HepG2 (cell line): ENCODE measurements around the gene SLC24A5. TPM values are rescaled to one million over a fixed set of nuclear protein-coding genes. Genes with fewer than 3 reads are reported as not detected.

Experiments used
- ATAC-seq: fragments of 200-7000 bp; cut with Tn5 transposase; 3 replicates; pipeline ENCODE4 v1.9.1; 2020; ENCODE audit warnings: mild to moderate bottlenecking, moderate library complexity
- BruUV-seq: library from RNA; stranded (reverse); fragments of 400-500 nt; replicated peaks from 2 replicates; lab custom pipeline; 2021; lab: Mats Ljungman, UMichigan
- CTCF ChIA-PET: fragments of 300-600 bp; formaldehyde crosslinking; extraction: SDS; loops from one replicate; lab custom pipeline; 2021; ENCODE audit warnings: low total read pairs, inconsistent platforms, low intra/inter-chr PET ratio; lab: Yijun Ruan, JAX
- POLR2A ChIA-PET: fragments of 350-600 bp; sonication (Branson Sonifier 250); formaldehyde crosslinking; loops from one replicate; lab custom pipeline; 2020; ENCODE audit warnings: antibody characterized with exemption, inconsistent platforms; lab: Yijun Ruan, JAX
- DNase-seq: peaks from one replicate; pipeline ENCODE4 v3.0.0-alpha.2; 2015; ENCODE audit warnings: low spot score
- FAIRE-seq: peaks from 3 replicates; lab custom pipeline; 2011; peaks lifted over from hg19 to GRCh38; lab: Jason Lieb, UNC
- H2AFZ ChIP-seq: one replicate; pipeline ENCODE4 v1.6.1; 2011; ENCODE audit warnings: low read length, inconsistent platforms
- H3K27ac ChIP-seq: fragments of 300-600 bp; 3 replicates; pipeline ENCODE4 v1.8.0; 2011; ENCODE audit warnings: mixed run types, mild to moderate bottlenecking, mixed read lengths, low read length, inconsistent platforms; ENCODE audit not compliant: insufficient read depth; ENCODE audit errors: extremely low read length
- H3K27me3 ChIP-seq, 2 experiments: fragments of 200-600 bp in 1 of 2; 2 replicates in 1 of 2; 3 replicates in 1 of 2; pipeline versions ENCODE4 v1.6.0 to v1.8.0; 2011; ENCODE audit warnings: low read length in 2 of 2, mild to moderate bottlenecking in 2 of 2, moderate library complexity in 2 of 2, inconsistent platforms in 1 of 2; ENCODE audit not compliant: insufficient read depth in 2 of 2, control insufficient read depth in 1 of 2
- H3K36me3 ChIP-seq, 2 experiments: fragments of 200-600 bp in 1 of 2; replicated peaks in 1 of 2; 2 replicates in 1 of 2; 3 replicates in 1 of 2; pipeline versions ENCODE4 v1.5.1 to v1.8.0; 2011; ENCODE audit warnings: low read length in 2 of 2, inconsistent platforms in 1 of 2; ENCODE audit not compliant: insufficient read depth in 2 of 2, control insufficient read depth in 1 of 2
- H3K4me1 ChIP-seq: 2 replicates; pipeline ENCODE4 v1.5.1; 2012; ENCODE audit warnings: low read length, inconsistent platforms; ENCODE audit not compliant: insufficient read depth
- H3K4me2 ChIP-seq: 2 replicates; pipeline ENCODE4 v1.6.0; 2011; ENCODE audit warnings: low read depth, low read length, inconsistent platforms
- H3K4me3 ChIP-seq, 3 experiments: fragments of 200-600 bp in 1 of 3; sonication (generic), shearing (Covaris generic) in 1 of 3; replicated peaks in 1 of 3; 2 replicates each; pipeline ENCODE4 v1.5.1; 2011 to 2016; ENCODE audit warnings: low read length in 3 of 3, inconsistent platforms in 2 of 3, low read depth in 2 of 3, mild to moderate bottlenecking in 2 of 3, control low read depth in 1 of 3, mixed read lengths in 1 of 3; ENCODE audit not compliant: insufficient read depth in 1 of 3
- H3K79me2 ChIP-seq: one replicate; pipeline ENCODE4 v1.6.1; 2011; ENCODE audit warnings: low read length, inconsistent platforms; ENCODE audit not compliant: insufficient read depth
- H3K9ac ChIP-seq: 2 replicates; pipeline ENCODE4 v1.6.0; 2011; ENCODE audit warnings: mild to moderate bottlenecking, low read depth, low read length, inconsistent platforms; ENCODE audit not compliant: insufficient read depth
- H3K9me3 ChIP-seq: 2 replicates; pipeline ENCODE4 v1.5.1; 2012; ENCODE audit warnings: mild to moderate bottlenecking, low read length
- H4K20me1 ChIP-seq: 2 replicates; pipeline ENCODE4 v1.6.0; 2011; ENCODE audit warnings: inconsistent platforms, mild to moderate bottlenecking, low read length, moderate library complexity; ENCODE audit not compliant: insufficient read depth
- AGO2 ChIP-seq: fragments of 200-400 bp; formaldehyde crosslinking; optimal IDR thresholded peaks from 2 replicates; pipeline ENCODE3; 2017; ENCODE audit warnings: mild to moderate bottlenecking, low read depth, low read length, moderate library complexity
- BCL3 ChIP-seq: sonication (generic); formaldehyde crosslinking; IDR thresholded peaks from 2 replicates; pipeline ENCODE4 v1.5.1; 2020; ENCODE audit warnings: mild to moderate bottlenecking, missing genetic modification reagents, moderate library complexity
- EEA1 ChIP-seq: sonication (generic); formaldehyde crosslinking; IDR thresholded peaks from 2 replicates; pipeline ENCODE4 v1.5.1; 2020; ENCODE audit warnings: mild to moderate bottlenecking, missing genetic modification reagents, borderline replicate concordance
- FOXO1 ChIP-seq: sonication (generic); formaldehyde crosslinking; IDR thresholded peaks from 2 replicates; pipeline ENCODE4 v1.4.0; 2020; ENCODE audit warnings: missing genetic modification reagents
- GLMP ChIP-seq: sonication (generic); formaldehyde crosslinking; IDR thresholded peaks from 2 replicates; pipeline ENCODE4 v1.9.0; 2021; ENCODE audit warnings: missing genetic modification reagents, mild to moderate bottlenecking, borderline replicate concordance
- MAF1 ChIP-seq: sonication (generic); formaldehyde crosslinking; IDR thresholded peaks from 2 replicates; pipeline ENCODE4 v1.5.0; 2020; ENCODE audit warnings: missing genetic modification reagents, borderline replicate concordance
- MAX ChIP-seq: IDR thresholded peaks from 2 replicates; pipeline ENCODE4 v1.6.1; 2012; ENCODE audit warnings: inconsistent platforms
- MIER2 ChIP-seq: IDR thresholded peaks from 2 replicates; pipeline ENCODE4 v1.6.1; 2016; ENCODE audit warnings: missing biosample characterization, missing genetic modification reagents
- NFIB ChIP-seq: sonication (generic); formaldehyde crosslinking; IDR thresholded peaks from 2 replicates; pipeline ENCODE4 v1.9.0; 2021; ENCODE audit warnings: missing genetic modification reagents, mild to moderate bottlenecking, borderline replicate concordance
- ONECUT2 ChIP-seq: sonication (generic); formaldehyde crosslinking; IDR thresholded peaks from 2 replicates; pipeline ENCODE4 v1.4.0; 2020; ENCODE audit warnings: missing genetic modification reagents
- RCOR2 ChIP-seq: IDR thresholded peaks from 2 replicates; pipeline ENCODE4 v1.6.1; 2016; ENCODE audit warnings: missing biosample characterization, missing genetic modification reagents
- SP4 ChIP-seq: sonication (generic); formaldehyde crosslinking; IDR thresholded peaks from 2 replicates; pipeline ENCODE4 v1.8.1; 2023; ENCODE audit warnings: mild to moderate bottlenecking, missing genetic modification reagents
- TEF ChIP-seq: sonication (generic); formaldehyde crosslinking; IDR thresholded peaks from 2 replicates; pipeline ENCODE4 v1.5.0; 2020; ENCODE audit warnings: missing genetic modification reagents
- TIGD3 ChIP-seq: sonication (generic); formaldehyde crosslinking; IDR thresholded peaks from 2 replicates; pipeline ENCODE4 v1.5.1; 2020; ENCODE audit warnings: mild to moderate bottlenecking, missing genetic modification reagents, borderline replicate concordance
- ZBTB46 ChIP-seq: sonication (generic); formaldehyde crosslinking; IDR thresholded peaks from 2 replicates; pipeline ENCODE4 v1.4.0; 2020; ENCODE audit warnings: mild to moderate bottlenecking, missing genetic modification reagents, borderline replicate concordance
- ZFP37 ChIP-seq: sonication (generic); formaldehyde crosslinking; IDR thresholded peaks from 2 replicates; pipeline ENCODE4 v1.4.0; 2020; ENCODE audit warnings: missing genetic modification reagents, borderline replicate concordance
- ZNF296 ChIP-seq: sonication (generic); formaldehyde crosslinking; conservative IDR thresholded peaks from 2 replicates; pipeline ENCODE4 v1.5.0; 2020; ENCODE audit warnings: mild to moderate bottlenecking, missing genetic modification reagents
- ZNF781 ChIP-seq: sonication (generic); formaldehyde crosslinking; IDR thresholded peaks from 2 replicates; pipeline ENCODE4 v1.5.1; 2020; ENCODE audit warnings: borderline replicate concordance, mild to moderate bottlenecking, missing genetic modification reagents; ENCODE audit errors: not compliant biosample characterization
- ZNF792 ChIP-seq: IDR thresholded peaks from 2 replicates; pipeline ENCODE4 v1.6.1; 2016
- WGBS: methylation state at CpG from one replicate; pipeline ENCODE4 v1.1.6; 2017; ENCODE audit warnings: low lambda C conversion rate; 5-methylcytosine and 5-hydroxymethylcytosine counted together
- in situ Hi-C: cut with HindIII; loops from 2 replicates; pipeline ENCODE4 v1.10.0; 2017; ENCODE audit warnings: low pct_unique_long_range_greater_than_20kb; ENCODE audit not compliant: extremely low pct_ligation_motif_present
- intact Hi-C: fragments of 100-400 bp; cut with micrococcal nuclease; formaldehyde crosslinking; loops from one replicate; pipeline ENCODE4 v1.10.0; 2022; ENCODE audit not compliant: unreplicated experiment
- polyA plus RNA-seq, 8 experiments: library from polyadenylated mRNA; depleted of rRNA in 3 of 8; stranded (reverse) in 7 of 8; unstranded in 1 of 8; fragments of >200 nt; fragmentation: Illumina TruSeq in 4 of 8; extraction: Trizol in 4 of 8; gene quantifications; 2 replicates each; pipeline versions ENCODE4 v1.2.1 to v1.2.3, GENCODE V29; 2011 to 2016; ENCODE audit warnings: low read depth in 4 of 8, missing spikeins in 1 of 8, mixed read lengths in 1 of 8; ENCODE audit not compliant: insufficient read depth in 1 of 8
- total RNA-seq, 5 experiments: library from RNA; depleted of rRNA; stranded (reverse); fragments of >200 nt; fragmentation: Illumina TruSeq; extraction: Trizol; gene quantifications; 2 replicates each; pipeline ENCODE4 v1.2.3, GENCODE V29; 2016; ENCODE audit warnings: low read depth in 1 of 5

SLC24A5 gene
- total and polyA plus RNA-seq, 2 of the 13 experiments (the other 11 are each of a cell fraction or from before 2014, with no cell fraction given) = not detected

GRCh38 chr15:48076454-48076853, 44.3 kb upstream of the SLC24A5 start:
- intact Hi-C loops = no loop called here
- ChIA-PET POLR2A (no interaction called here), CTCF (no interaction called here)
- no peak overlapping the region for H3K4me2 ChIP-seq
- in situ Hi-C loops = no loop called here
- no peak for FAIRE-seq
- DNase-seq = no peak
- no peak overlapping the region for H2AFZ ChIP-seq
- WGBS = 2% methylated on average over 4 of the region's 4 CpGs
- no peaks in the 10 kb centered on the region; a peak in 1 of 5 replicates for H3K27me3 ChIP-seq
- no peak for ATAC-seq
- no peaks in the 10 kb centered on the region for H3K79me2 ChIP-seq
- TF ChIP-seq NFIB (CRISPR knock-in tag) (no peak), GLMP (CRISPR knock-in tag) (no peak), MIER2 (CRISPR knock-in tag) (no peak), ZFP37 (CRISPR knock-in tag) (no peak), TEF (CRISPR knock-in tag) (no peak), BCL3 (CRISPR knock-in tag) (no peak), MAX (no peak), ZNF781 (CRISPR knock-in tag) (no peak), FOXO1 (CRISPR knock-in tag) (no peak), MAF1 (CRISPR knock-in tag) (no peak), EEA1 (no peak), RCOR2 (CRISPR knock-in tag) (no peak), TIGD3 (CRISPR knock-in tag) (no peak), ZNF792 (CRISPR knock-in tag) (no peak), ZNF296 (no peak), AGO2 (no peak), ONECUT2 (CRISPR knock-in tag) (no peak), ZBTB46 (CRISPR knock-in tag) (no peak), SP4 (no peak)
- no peaks in the 10 kb centered on the region for H3K36me3 ChIP-seq
- no peak overlapping the region for H3K27ac ChIP-seq
- 0 out of 2 replicates have a peak, but pooled peaks cover 5% of the 10 kb centered on the region for H3K9me3 ChIP-seq
- no TSS peak for BruUV-seq
- H3K4me3 ChIP-seq = no peak overlapping the region
- no peak overlapping the region for H3K9ac ChIP-seq
- no peaks in the 10 kb centered on the region for H3K4me1 ChIP-seq
- H4K20me1 ChIP-seq = no peaks in the 10 kb centered on the region
